HCT116 (cell line): ENCODE data around the gene DDT. TPM values are rescaled to one million over a fixed set of nuclear protein-coding genes. Genes with fewer than 3 reads are reported as not detected.

ENCODE experiments used
- ATAC-seq: fragments of 200-7000 bp; cut with Tn5 transposase; 2 replicates; pipeline ENCODE4 v1.9.1; 2020; ENCODE audit warnings: mild to moderate bottlenecking, moderate library complexity
- BruUV-seq: library from RNA; stranded (reverse); fragments of 400-500 nt; replicated peaks from 2 replicates; lab custom pipeline; 2021; lab: Mats Ljungman, UMichigan
- CTCF ChIA-PET: fragments of 300-600 bp; sonication (Branson Sonifier 250); formaldehyde crosslinking; loops from one replicate; lab custom pipeline; 2021; ENCODE audit warnings: antibody characterized with exemption; lab: Charles Lee
- POLR2A ChIA-PET: fragments of 300-600, 350-600 bp; sonication (Branson Sonifier 250); formaldehyde crosslinking; loops from one replicate; lab custom pipeline; 2021; ENCODE audit warnings: antibody characterized with exemption; lab: Charles Lee
- RAD21 ChIA-PET, 2 experiments: fragments of 300-600 bp; sonication (Branson Sonifier 250); formaldehyde crosslinking; loops; one replicate each; lab custom pipeline; 2023; ENCODE audit warnings: low total read pairs in 2 of 2; ENCODE audit not compliant: uncharacterized antibody in 2 of 2, unreplicated experiment in 2 of 2, low non-redundant PET in 1 of 2; lab: Charles Lee
- DNase-seq: peaks from one replicate; pipeline ENCODE4 v3.0.0-alpha.2; 2010; ENCODE audit warnings: low read depth, low spot score
- H2AFZ ChIP-seq: fragments of 200-600 bp; shearing (Covaris generic), sonication (generic); 2 replicates; pipeline ENCODE4 v1.6.1; 2017; ENCODE audit warnings: low read depth, mixed run types, mixed read lengths, antibody characterized with exemption, low read length; ENCODE audit not compliant: poor library complexity, severe bottlenecking
- H3K27ac ChIP-seq: 2 replicates; pipeline ENCODE4 v1.5.1; 2012; ENCODE audit warnings: low read depth, low read length
- H3K27me3 ChIP-seq: fragments of 200-600 bp; sonication (generic); 2 replicates; pipeline ENCODE4 v1.6.1; 2016; ENCODE audit warnings: mixed run types, low read length, mixed read lengths; ENCODE audit not compliant: insufficient read depth
- H3K36me3 ChIP-seq, 2 experiments: fragments of 200-500 bp in 1 of 2; fragments of 200-600 bp in 1 of 2; sonication (Bioruptor generic) in 1 of 2; sonication (generic) in 1 of 2; 2 replicates each; pipeline versions ENCODE4 v1.5.1 to v1.6.1; 2014 to 2016; ENCODE audit warnings: low read length in 2 of 2, inconsistent platforms in 1 of 2, mixed read lengths in 1 of 2, mixed run types in 1 of 2; ENCODE audit not compliant: insufficient read depth in 2 of 2, control insufficient read depth in 1 of 2
- H3K4me1 ChIP-seq, 2 experiments: fragments of 200-600 bp in 1 of 2; sonication (generic) in 1 of 2; 2 replicates each; pipeline versions ENCODE4 v1.5.1 to v1.6.1; 2012 to 2017; ENCODE audit warnings: low read length in 2 of 2, inconsistent platforms in 1 of 2, mild to moderate bottlenecking in 1 of 2, mixed read lengths in 1 of 2, mixed run types in 1 of 2, moderate library complexity in 1 of 2; ENCODE audit not compliant: insufficient read depth in 2 of 2, control insufficient read depth in 1 of 2
- H3K4me2 ChIP-seq: fragments of 200-600 bp; sonication (generic); 2 replicates; pipeline ENCODE4 v1.6.1; 2017; ENCODE audit warnings: mixed run types, low read length, mixed read lengths
- H3K4me3 ChIP-seq, 2 experiments: fragments of 200-600 bp in 1 of 2; sonication (generic) in 1 of 2; replicated peaks in 1 of 2; 2 replicates each; pipeline ENCODE4 v1.5.1; 2011 to 2016; ENCODE audit warnings: low read length in 2 of 2, control low read depth in 1 of 2, low read depth in 1 of 2, mild to moderate bottlenecking in 1 of 2, mixed read lengths in 1 of 2, mixed run types in 1 of 2
- H3K79me2 ChIP-seq: fragments of 200-600 bp; sonication (generic); 2 replicates; pipeline ENCODE4 v1.6.1; 2017; ENCODE audit warnings: mild to moderate bottlenecking, mixed run types, low read length, moderate library complexity, mixed read lengths; ENCODE audit not compliant: insufficient read depth
- H3K9ac ChIP-seq: fragments of 200-600 bp; sonication (generic); 2 replicates; pipeline ENCODE4 v1.6.1; 2016; ENCODE audit warnings: low read length, mixed read lengths
- H3K9me2 ChIP-seq: fragments of 200-600 bp; sonication (generic), shearing (Covaris generic); 2 replicates; pipeline ENCODE4 v1.6.1; 2017; ENCODE audit warnings: mixed run types, mild to moderate bottlenecking, moderate library complexity; ENCODE audit not compliant: insufficient read depth
- H3K9me3 ChIP-seq, 2 experiments: fragments of 200-500 bp in 1 of 2; fragments of 200-600 bp in 1 of 2; sonication (Bioruptor generic) in 1 of 2; sonication (generic) in 1 of 2; 2 replicates each; pipeline ENCODE4 v1.6.1; 2014 to 2017; ENCODE audit warnings: low read length in 2 of 2, mixed read lengths in 2 of 2, inconsistent platforms in 1 of 2, low read depth in 1 of 2, mild to moderate bottlenecking in 1 of 2, mixed run types in 1 of 2, moderate library complexity in 1 of 2; ENCODE audit not compliant: control insufficient read depth in 1 of 2, insufficient read depth in 1 of 2
- H4K20me1 ChIP-seq: fragments of 200-600 bp; sonication (generic), shearing (Covaris generic); 2 replicates; pipeline ENCODE4 v1.6.1; 2017; ENCODE audit warnings: mixed run types, mild to moderate bottlenecking, moderate library complexity; ENCODE audit not compliant: insufficient read depth
- CBX3 ChIP-seq: IDR thresholded peaks from 2 replicates; pipeline ENCODE4 v1.6.1; 2012; ENCODE audit warnings: low read depth
- CTCF ChIP-seq, 3 experiments: fragments of 200-600 bp in 1 of 3; sonication (generic) in 1 of 3; IDR thresholded peaks in 2 of 3; conservative IDR thresholded peaks in 1 of 3; 2 replicates each; pipeline ENCODE4 v1.5.1; 2012 to 2017; ENCODE audit warnings: low read depth in 2 of 3, low read length in 2 of 3, antibody characterized with exemption in 1 of 3, borderline replicate concordance in 1 of 3, control low read depth in 1 of 3, mild to moderate bottlenecking in 1 of 3, mixed read lengths in 1 of 3, mixed run types in 1 of 3, moderate library complexity in 1 of 3; ENCODE audit not compliant: insufficient read depth in 1 of 3
- EGR1 ChIP-seq: IDR thresholded peaks from 2 replicates; pipeline ENCODE4 v1.6.1; 2012; ENCODE audit warnings: low read depth
- POLR2A ChIP-seq: IDR thresholded peaks from 2 replicates; pipeline ENCODE4 v1.7.0; 2011; ENCODE audit warnings: borderline replicate concordance; ENCODE audit not compliant: insufficient read depth, insufficient read length; ENCODE audit errors: extremely low read depth
- POLR2AphosphoS5 ChIP-seq: IDR thresholded peaks from 2 replicates; pipeline ENCODE4 v1.6.1; 2011; ENCODE audit warnings: mild to moderate bottlenecking, low read depth, low read length, moderate library complexity
- SRF ChIP-seq: IDR thresholded peaks from 2 replicates; pipeline ENCODE4 v1.6.1; 2012; ENCODE audit warnings: low read depth
- TCF7L2 ChIP-seq: IDR thresholded peaks from 2 replicates; pipeline ENCODE4 v1.7.0; 2011; ENCODE audit warnings: borderline replicate concordance, inconsistent platforms; ENCODE audit not compliant: insufficient read depth, insufficient read length; ENCODE audit errors: extremely low read depth
- ZBTB33 ChIP-seq: IDR thresholded peaks from 2 replicates; pipeline ENCODE4 v1.6.1; 2011; ENCODE audit warnings: mild to moderate bottlenecking, low read length, moderate library complexity; ENCODE audit not compliant: insufficient replicate concordance; ENCODE audit errors: extremely low read depth
- ZFX ChIP-seq: fragments of 450-650 bp; IDR thresholded peaks from 2 replicates; pipeline ENCODE4 v1.6.1; 2017
- intact Hi-C: fragments of 100-400 bp; cut with micrococcal nuclease; formaldehyde crosslinking; loops from 2 replicates; pipeline ENCODE4 v1.10.0; 2022
- total RNA-seq: library from RNA; stranded (reverse); gene quantifications from one replicate; pipeline ENCODE4 v1.2.1, GENCODE V29; 2021; ENCODE audit not compliant: unreplicated experiment
- TF ChIP-seq, protein P1 (sequence below): IDR thresholded peaks from 2 replicates; pipeline ENCODE4 v1.6.1; 2012

DDT gene
- total RNA-seq, 1 experiment from 2014 or later: 217 TPM

DNA sequence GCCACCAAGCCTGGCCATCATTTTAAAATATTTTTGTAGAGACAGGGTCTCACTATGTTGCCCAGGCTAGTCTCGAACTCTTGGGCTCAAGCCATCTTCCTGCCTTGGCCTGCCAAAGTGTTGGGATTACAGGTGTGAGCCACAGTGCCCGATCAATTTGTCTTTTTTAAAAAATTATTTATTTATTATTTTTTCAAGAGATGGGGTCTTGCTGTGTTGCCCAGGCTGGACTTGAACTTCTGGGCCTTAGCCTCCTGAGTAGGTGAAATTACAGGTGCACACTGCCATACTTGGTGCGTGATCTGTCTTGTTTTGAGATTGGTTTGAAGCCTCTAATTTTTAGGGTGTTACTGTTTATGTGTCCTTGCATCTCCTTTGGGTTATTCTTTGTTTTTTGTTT, 47.1 kb upstream of the DDT start:
- DNase-seq (no peak), ATAC-seq (no peak)
- RAD21 ChIA-PET: no interaction called here
- CTCF ChIA-PET: no interaction called here
- POLR2A ChIA-PET: no interaction called here
- BruUV-seq: no TSS peak
- intact Hi-C loops: no loop called here
- H3K9ac ChIP-seq: no peak overlapping the region
- H3K79me2 ChIP-seq: peaks cover 88% of the 10 kb centered on the region
- no peaks in the 10 kb centered on the region; a peak in 1 of 4 replicates for H3K36me3 ChIP-seq
- H3K4me2 ChIP-seq: no peak overlapping the region
- no peak overlapping the region for H3K27ac ChIP-seq
- H3K9me2 ChIP-seq: no peaks in the 10 kb centered on the region
- no peak overlapping the region for H3K4me3 ChIP-seq
- H3K27me3 ChIP-seq: no peaks in the 10 kb centered on the region
- H3K9me3 ChIP-seq: no peaks in the 10 kb centered on the region
- TF ChIP-seq POLR2AphosphoS5: no peak
- no peak for TF ChIP-seq POLR2A
- no peak for TF ChIP-seq ZFX
- TF ChIP-seq CTCF (IDR thresholded peaks at IDR 0.05 in 2 of 3, conservative IDR thresholded peaks at IDR 0.05 in 1 of 3; ENCODE audit: borderline replicate concordance in 1 of 3, insufficient read depth in 1 of 3, low read depth in 2 of 3, low read length in 2 of 3): no peak
- no peak for TF ChIP-seq TCF7L2
- no peak for TF ChIP-seq ZBTB33
- no peak for TF ChIP-seq EGR1
- TF ChIP-seq CBX3: no peak
- TF ChIP-seq, protein P1, sequence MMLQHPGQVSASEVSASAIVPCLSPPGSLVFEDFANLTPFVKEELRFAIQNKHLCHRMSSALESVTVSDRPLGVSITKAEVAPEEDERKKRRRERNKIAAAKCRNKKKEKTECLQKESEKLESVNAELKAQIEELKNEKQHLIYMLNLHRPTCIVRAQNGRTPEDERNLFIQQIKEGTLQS: no peak
- TF ChIP-seq SRF: no peak
- no peaks in the 10 kb centered on the region for H3K4me1 ChIP-seq
- no peak overlapping the region for H2AFZ ChIP-seq
- no peaks in the 10 kb centered on the region for H4K20me1 ChIP-seq
